ENCODE data around the gene TMEM14C. TPM values are rescaled to one million over a fixed set of nuclear protein-coding genes. Genes with fewer than 3 reads are reported as not detected.

TMEM14C gene
- total and polyA plus RNA-seq, 2 donors (not counting 3 experiments of a cell fraction or from before 2014, with no cell fraction given) = 89.3 to 146 TPM

DNA sequence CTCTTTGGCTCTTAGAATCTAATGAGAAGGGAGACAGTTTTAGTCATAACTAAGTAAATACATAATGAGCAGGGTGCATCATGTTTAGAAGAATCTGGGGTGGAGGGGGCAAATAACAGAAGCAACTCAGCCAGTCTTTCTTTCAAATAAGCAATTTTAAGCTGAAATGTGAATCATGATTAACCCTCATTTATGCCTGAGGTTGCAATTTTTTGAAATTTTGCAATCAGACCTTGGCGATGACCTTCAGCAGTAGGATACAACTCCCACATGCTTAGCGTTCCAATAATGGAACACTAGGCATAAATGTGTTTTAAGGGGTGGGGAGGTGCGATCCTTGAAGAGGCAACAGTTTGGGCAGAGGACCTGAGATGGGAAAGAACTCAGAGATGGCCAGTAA, 55.4 kb downstream of the TMEM14C start:
- Histone ChIP-seq H3K9me3 (replicated peaks; ENCODE audit: control insufficient read depth, insufficient read depth, low read length) (no peaks in the 10 kb centered on the region), H3K9ac (replicated peaks; ENCODE audit: extremely low read depth, insufficient read depth, low read length) (no peak overlapping the region), H3K4me2 (ENCODE audit: insufficient read depth, low read length) (no peak overlapping the region), H3K27me3 (ENCODE audit: control insufficient read depth in 2 of 2, insufficient read depth in 2 of 2, low read length in 2 of 2) (no peaks in the 10 kb centered on the region), H3K4me1 (ENCODE audit: control insufficient read depth, extremely low read depth, insufficient read depth, low read length) (no peaks in the 10 kb centered on the region), H3K4me3 (replicated peaks in 1 of 3; ENCODE audit: insufficient read depth in 1 of 3, low read depth in 1 of 3, low read length in 3 of 3) (no peak overlapping the region), H3K27ac (ENCODE audit: insufficient read depth, low read depth, low read length) (no peak overlapping the region), H4K20me1 (replicated peaks; ENCODE audit: control insufficient read depth, extremely low read depth, insufficient read depth, low read length) (no peaks in the 10 kb centered on the region), H3K9me1 (replicated peaks; ENCODE audit: control insufficient read depth, extremely low read depth, insufficient read depth, low read length) (peaks cover 3% of the 10 kb centered on the region), H2AFZ (ENCODE audit: low read depth, low read length) (no peak overlapping the region), H3K36me3 (ENCODE audit: control insufficient read depth in 2 of 2, extremely low read depth in 1 of 2, insufficient read depth in 2 of 2, low read length in 2 of 2) (no peaks in the 10 kb centered on the region), H3K79me2 (ENCODE audit: control insufficient read depth, insufficient read depth, low read length) (no peaks in the 10 kb centered on the region)
- DNase-seq (ENCODE audit: low read depth, low spot score) (no peak), FAIRE-seq (no peak)
- BruUV-seq (replicated peaks) = no TSS peak
- TF ChIP-seq GATA2 (IDR thresholded peaks at IDR 0.05; ENCODE audit: insufficient read depth, insufficient read length, low read depth, low read length) (no peak), JUN (IDR thresholded peaks at IDR 0.05; ENCODE audit: borderline replicate concordance, insufficient read depth, insufficient read length, low read depth) (no peak), EZH2 (IDR thresholded peaks at IDR 0.05; ENCODE audit: borderline replicate concordance, low read depth, low read length, severe bottlenecking) (no peak)
- dilution Hi-C loops (cut with MboI; ENCODE audit: extremely low pct_ligation_motif_present, low sequenced_read_pairs) = no loop called here
- ChIA-PET POLR2A (no interaction called here), CTCF (interaction anchor here (1.2 to 1.6 kb wide), 2 partner anchors 8 to 19 kb away, joined by 3 to 4 read pairs; no protein-coding TSS in a partner anchor)
- intact Hi-C loops (cut with micrococcal nuclease) = no loop called here

DNA sequence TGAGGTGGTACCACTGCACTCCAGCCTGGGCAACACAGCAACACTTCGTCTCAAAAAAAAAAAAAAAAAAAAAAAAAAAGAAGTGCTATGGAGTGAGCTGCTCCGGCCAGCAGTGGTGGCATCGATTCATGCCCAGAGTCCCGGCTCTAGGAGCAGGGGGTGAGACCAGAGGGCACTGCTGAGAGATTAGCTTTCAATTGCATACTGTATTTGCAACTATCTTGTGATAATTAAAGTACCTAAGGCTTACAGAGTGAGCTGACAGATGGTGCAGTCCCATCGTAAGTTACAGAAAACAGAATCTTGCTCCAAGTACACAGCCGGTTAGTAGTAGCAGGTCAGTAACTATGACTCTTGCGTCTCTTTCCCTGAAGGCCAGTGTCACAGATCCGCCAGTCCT, 56.2 kb downstream of the TMEM14C start:
- H3K9me3 ChIP-seq (replicated peaks; ENCODE audit: control insufficient read depth, insufficient read depth, low read length) = no peaks in the 10 kb centered on the region
- no peak for FAIRE-seq
- no peak overlapping the region for H3K27ac ChIP-seq (ENCODE audit: insufficient read depth, low read depth, low read length)
- dilution Hi-C loops (cut with MboI; ENCODE audit: extremely low pct_ligation_motif_present, low sequenced_read_pairs) (no loop called here), intact Hi-C loops (cut with micrococcal nuclease) (no loop called here)
- H3K4me1 ChIP-seq (ENCODE audit: control insufficient read depth, extremely low read depth, insufficient read depth, low read length) = no peaks in the 10 kb centered on the region
- H3K79me2 ChIP-seq (ENCODE audit: control insufficient read depth, insufficient read depth, low read length) = no peaks in the 10 kb centered on the region
- H2AFZ ChIP-seq (ENCODE audit: low read depth, low read length) = no peak overlapping the region
- no TSS peak for BruUV-seq (replicated peaks)
- H3K4me3 ChIP-seq (replicated peaks in 1 of 3; ENCODE audit: insufficient read depth in 1 of 3, low read depth in 1 of 3, low read length in 3 of 3) = no peak overlapping the region
- POLR2A ChIA-PET = no interaction called here
- CTCF ChIA-PET = interaction anchor here (0.6 to 1.6 kb wide), 3 partner anchors 9 to 292 kb away, joined by 3 to 4 read pairs (median 3); no protein-coding TSS in a partner anchor
- peaks cover 3% of the 10 kb centered on the region for H3K9me1 ChIP-seq (replicated peaks; ENCODE audit: control insufficient read depth, extremely low read depth, insufficient read depth, low read length)
- H4K20me1 ChIP-seq (replicated peaks; ENCODE audit: control insufficient read depth, extremely low read depth, insufficient read depth, low read length) = no peaks in the 10 kb centered on the region
- no peaks in the 10 kb centered on the region for H3K36me3 ChIP-seq (ENCODE audit: control insufficient read depth in 2 of 2, extremely low read depth in 1 of 2, insufficient read depth in 2 of 2, low read length in 2 of 2)
- H3K9ac ChIP-seq (replicated peaks; ENCODE audit: extremely low read depth, insufficient read depth, low read length) = no peak overlapping the region
- DNase-seq (ENCODE audit: low read depth, low spot score) = no peak
- H3K27me3 ChIP-seq (ENCODE audit: control insufficient read depth in 2 of 2, insufficient read depth in 2 of 2, low read length in 2 of 2) = no peaks in the 10 kb centered on the region
- TF ChIP-seq, protein P1, sequence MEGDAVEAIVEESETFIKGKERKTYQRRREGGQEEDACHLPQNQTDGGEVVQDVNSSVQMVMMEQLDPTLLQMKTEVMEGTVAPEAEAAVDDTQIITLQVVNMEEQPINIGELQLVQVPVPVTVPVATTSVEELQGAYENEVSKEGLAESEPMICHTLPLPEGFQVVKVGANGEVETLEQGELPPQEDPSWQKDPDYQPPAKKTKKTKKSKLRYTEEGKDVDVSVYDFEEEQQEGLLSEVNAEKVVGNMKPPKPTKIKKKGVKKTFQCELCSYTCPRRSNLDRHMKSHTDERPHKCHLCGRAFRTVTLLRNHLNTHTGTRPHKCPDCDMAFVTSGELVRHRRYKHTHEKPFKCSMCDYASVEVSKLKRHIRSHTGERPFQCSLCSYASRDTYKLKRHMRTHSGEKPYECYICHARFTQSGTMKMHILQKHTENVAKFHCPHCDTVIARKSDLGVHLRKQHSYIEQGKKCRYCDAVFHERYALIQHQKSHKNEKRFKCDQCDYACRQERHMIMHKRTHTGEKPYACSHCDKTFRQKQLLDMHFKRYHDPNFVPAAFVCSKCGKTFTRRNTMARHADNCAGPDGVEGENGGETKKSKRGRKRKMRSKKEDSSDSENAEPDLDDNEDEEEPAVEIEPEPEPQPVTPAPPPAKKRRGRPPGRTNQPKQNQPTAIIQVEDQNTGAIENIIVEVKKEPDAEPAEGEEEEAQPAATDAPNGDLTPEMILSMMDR (IDR thresholded peaks at IDR 0.05; ENCODE audit: extremely low read depth in 1 of 2, insufficient read depth in 1 of 2, low read depth in 1 of 2, low read length in 2 of 2) = no peak
- TF ChIP-seq EZH2 (IDR thresholded peaks at IDR 0.05; ENCODE audit: borderline replicate concordance, low read depth, low read length, severe bottlenecking) = no peak
- TF ChIP-seq POLR2AphosphoS5 (IDR thresholded peaks at IDR 0.05; ENCODE audit: insufficient read depth, low read depth, low read length) = no peak
- TF ChIP-seq GATA2 (IDR thresholded peaks at IDR 0.05; ENCODE audit: insufficient read depth, insufficient read length, low read depth, low read length) = no peak
- no peak for TF ChIP-seq JUN (IDR thresholded peaks at IDR 0.05; ENCODE audit: borderline replicate concordance, insufficient read depth, insufficient read length, low read depth)
- TF ChIP-seq, protein P2, sequence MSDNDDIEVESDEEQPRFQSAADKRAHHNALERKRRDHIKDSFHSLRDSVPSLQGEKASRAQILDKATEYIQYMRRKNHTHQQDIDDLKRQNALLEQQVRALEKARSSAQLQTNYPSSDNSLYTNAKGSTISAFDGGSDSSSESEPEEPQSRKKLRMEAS (IDR thresholded peaks at IDR 0.05; ENCODE audit: insufficient read depth, insufficient read length) = no peak
- H3K4me2 ChIP-seq (ENCODE audit: insufficient read depth, low read length) = no peak overlapping the region

Data from endothelial cell of umbilical vein (primary cell).